HUES48 (cell line): Measurements from ENCODE around the gene CSPG4.
"Not testable (repeated sequence)": the region's sequence is repeated elsewhere in the genome, so short reads cannot be mapped to it uniquely, and the experiment has no call there.

Source experiments
- H3K27ac ChIP-seq: one replicate; pipeline ENCODE4 v1.7.0; 2013; ENCODE audit warnings: low read depth, low read length, inconsistent platforms
- H3K27me3 ChIP-seq: 2 replicates; pipeline ENCODE4 v1.6.1; 2013; ENCODE audit warnings: mild to moderate bottlenecking, low read length; ENCODE audit not compliant: control insufficient read depth, insufficient read depth
- H3K36me3 ChIP-seq: 2 replicates; pipeline ENCODE4 v1.6.1; 2013; ENCODE audit warnings: low read length; ENCODE audit not compliant: control insufficient read depth, insufficient read depth
- H3K4me1 ChIP-seq: 2 replicates; pipeline ENCODE4 v1.6.1; 2013; ENCODE audit warnings: mild to moderate bottlenecking, low read length; ENCODE audit not compliant: control insufficient read depth, insufficient read depth
- H3K4me3 ChIP-seq: 2 replicates; pipeline ENCODE4 v1.5.1; 2013; ENCODE audit warnings: mild to moderate bottlenecking, low read depth, low read length
- H3K9ac ChIP-seq: 2 replicates; pipeline ENCODE4 v1.6.1; 2013; ENCODE audit warnings: mild to moderate bottlenecking, low read depth, low read length, moderate library complexity
- H3K9me3 ChIP-seq: 2 replicates; pipeline ENCODE4 v1.6.1; 2013; ENCODE audit warnings: low read length; ENCODE audit not compliant: control insufficient read depth, insufficient read depth

Gene CSPG4

DNA sequence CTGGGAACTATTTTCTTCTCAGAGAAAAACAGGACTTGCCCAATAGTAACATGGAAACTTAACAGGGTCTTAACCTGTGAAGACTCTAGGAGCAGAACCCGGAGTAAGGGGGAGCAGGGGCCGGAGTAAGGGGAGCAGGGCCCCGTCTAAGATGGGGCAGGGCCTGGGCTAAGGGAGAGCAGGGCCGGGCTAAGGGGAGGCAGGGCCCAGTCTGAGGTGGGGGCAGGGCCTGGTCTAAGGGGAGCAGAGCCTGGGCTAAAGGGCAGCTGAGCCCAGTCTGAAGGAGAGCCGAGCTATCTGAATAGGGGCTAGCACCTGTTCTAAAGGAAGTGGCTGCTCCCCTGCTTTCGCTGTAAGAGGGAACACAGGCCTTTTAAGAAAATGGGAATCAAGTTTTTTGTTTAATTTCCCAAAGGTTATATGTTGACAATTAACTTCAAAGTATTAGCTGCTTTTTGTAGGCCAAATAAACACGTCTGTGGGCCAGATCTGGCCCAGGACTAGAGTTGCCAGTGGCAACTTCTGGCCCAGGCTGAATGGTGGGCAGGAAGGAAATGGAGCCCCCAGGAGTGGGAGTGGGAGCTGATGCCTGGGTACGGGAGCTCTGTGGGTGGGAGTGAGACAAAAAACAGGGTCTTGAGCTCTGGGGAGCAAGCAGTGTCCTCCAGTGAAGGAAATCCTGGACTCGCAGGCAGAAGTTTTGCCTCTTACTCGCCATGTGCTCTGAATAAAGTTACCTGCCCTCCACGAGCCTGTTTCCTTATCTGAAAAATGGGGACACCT is 32.5 kb downstream of the CSPG4 start:
- Histone ChIP-seq H3K36me3 (no peaks in the 10 kb centered on the region), H3K9ac (no peak overlapping the region), H3K9me3 (no peaks in the 10 kb centered on the region), H3K4me1 (peaks cover 3% of the 10 kb centered on the region; the same call in 1 of the 2 replicates), H3K27me3 (no peaks in the 10 kb centered on the region), H3K4me3 (no peak overlapping the region), H3K27ac (no peak overlapping the region)

DNA sequence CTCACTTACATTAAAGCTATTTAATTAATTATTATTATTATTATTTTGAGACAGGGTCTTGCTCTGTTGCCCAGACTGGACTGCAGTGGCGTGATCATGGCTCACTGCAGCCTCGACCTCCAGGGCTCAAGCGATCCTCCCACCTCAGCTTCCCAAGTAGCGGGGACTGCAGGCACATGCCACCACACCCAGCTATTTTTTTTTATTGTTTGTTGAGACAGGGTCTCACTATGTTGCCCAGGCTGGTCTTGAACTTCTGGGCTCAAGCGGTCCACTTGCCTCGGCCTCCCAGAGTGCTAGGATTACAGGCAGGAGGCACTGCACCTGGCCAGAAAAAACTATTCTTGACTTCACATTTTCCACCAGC is 34.3 kb downstream of the CSPG4 start:
- not testable (repeated sequence) for H3K27ac ChIP-seq, H3K27me3 ChIP-seq, H3K4me3 ChIP-seq, H3K36me3 ChIP-seq, H3K9ac ChIP-seq, H3K4me1 ChIP-seq, H3K9me3 ChIP-seq

GRCh38 chr15:75677465-75678323 is 35.0 kb downstream of the CSPG4 start:
- Histone ChIP-seq H3K27ac (no peak overlapping the region), H3K9ac (no peak overlapping the region), H3K27me3 (no peaks in the 10 kb centered on the region), H3K4me3 (no peak overlapping the region), H3K9me3 (no peaks in the 10 kb centered on the region), H3K36me3 (no peaks in the 10 kb centered on the region), H3K4me1 (peaks cover 7% of the 10 kb centered on the region)

GRCh38 chr15:75676688-75677464 is 35.8 kb downstream of the CSPG4 start:
- H3K27me3 ChIP-seq = no peaks in the 10 kb centered on the region
- peaks cover 13% of the 10 kb centered on the region for H3K4me1 ChIP-seq
- H3K9ac ChIP-seq = no peak overlapping the region
- H3K4me3 ChIP-seq = no peak overlapping the region
- no peaks in the 10 kb centered on the region for H3K9me3 ChIP-seq
- H3K27ac ChIP-seq = no peak overlapping the region
- H3K36me3 ChIP-seq = no peaks in the 10 kb centered on the region

- no peak overlapping the region for H3K9ac ChIP-seq
- H3K27ac ChIP-seq = no peak overlapping the region
- no peaks in the 10 kb centered on the region for H3K36me3 ChIP-seq
- no peak overlapping the region for H3K4me3 ChIP-seq
- H3K4me1 ChIP-seq = peaks cover 13% of the 10 kb centered on the region
- H3K27me3 ChIP-seq = no peaks in the 10 kb centered on the region
- no peaks in the 10 kb centered on the region for H3K9me3 ChIP-seq
These were observed 36.9 kb downstream of the CSPG4 start for GRCh38 chr15:75675579-75676404.

DNA sequence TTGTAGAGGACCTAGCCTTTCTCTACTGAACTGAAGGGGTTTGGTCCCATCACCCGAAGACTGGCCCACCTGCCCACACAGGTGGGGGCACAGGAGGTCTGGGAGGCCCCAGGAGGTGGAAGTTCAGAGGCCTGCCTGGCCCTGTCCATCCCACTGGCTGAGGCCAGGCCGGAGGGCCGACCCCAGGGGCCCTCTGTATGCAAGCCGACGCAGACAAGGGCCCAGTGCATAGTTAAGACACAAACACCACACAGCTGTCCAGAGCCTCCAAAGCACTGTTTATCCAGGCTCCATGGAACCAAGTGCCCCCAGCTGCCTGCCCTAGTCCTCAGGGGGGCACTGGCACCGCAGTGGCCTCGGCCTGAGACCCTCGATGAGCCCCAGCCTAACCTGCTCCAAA is 38.3 kb downstream of the CSPG4 start:
- Histone ChIP-seq H3K9me3 (no peaks in the 10 kb centered on the region), H3K4me3 (no peak overlapping the region), H3K27ac (no peak overlapping the region), H3K4me1 (peaks cover 13% of the 10 kb centered on the region), H3K36me3 (no peaks in the 10 kb centered on the region), H3K9ac (no peak overlapping the region), H3K27me3 (no peaks in the 10 kb centered on the region)

- no peaks in the 10 kb centered on the region for H3K9me3 ChIP-seq
- peak overlapping the region; percentile 66 for H3K27ac ChIP-seq
- H3K9ac ChIP-seq = no peak overlapping the region
- no peak overlapping the region for H3K4me3 ChIP-seq
- peaks cover 13% of the 10 kb centered on the region for H3K4me1 ChIP-seq
- H3K27me3 ChIP-seq = no peaks in the 10 kb centered on the region
- no peaks in the 10 kb centered on the region for H3K36me3 ChIP-seq
These were observed 39.0 kb downstream of the CSPG4 start for GRCh38 chr15:75673426-75674235.

- no peak overlapping the region for H3K9ac ChIP-seq
- H3K27ac ChIP-seq = peak overlapping the region; percentile 66
- H3K4me3 ChIP-seq = no peak overlapping the region
- no peaks in the 10 kb centered on the region for H3K27me3 ChIP-seq
- H3K36me3 ChIP-seq = no peaks in the 10 kb centered on the region
- H3K4me1 ChIP-seq = peaks cover 13% of the 10 kb centered on the region
- H3K9me3 ChIP-seq = no peaks in the 10 kb centered on the region
These were observed 39.8 kb downstream of the CSPG4 start for GRCh38 chr15:75672646-75673425.

GRCh38 chr15:75671730-75672602 is 40.7 kb downstream of the CSPG4 start:
- peaks cover 13% of the 10 kb centered on the region for H3K4me1 ChIP-seq
- no peaks in the 10 kb centered on the region for H3K36me3 ChIP-seq

More at GRCh38 chr15:75671730-75672602, 40.7 kb downstream of the CSPG4 start:
- H3K9me3 ChIP-seq = no peaks in the 10 kb centered on the region
- H3K27ac ChIP-seq = peak overlapping the region; percentile 49
- H3K27me3 ChIP-seq = no peaks in the 10 kb centered on the region
- no peak overlapping the region for H3K9ac ChIP-seq
- no peak overlapping the region for H3K4me3 ChIP-seq
